Daoy (cell line): Measurements from ENCODE around the gene TMX1. TPM values are rescaled to one million over a fixed set of nuclear protein-coding genes. Genes with fewer than 3 reads are reported as not detected.

Experiments
- DNase-seq: peaks from one replicate; pipeline ENCODE4 v3.0.0-alpha.2; 2015; ENCODE audit warnings: low read depth
- total RNA-seq: library from RNA; depleted of rRNA; stranded (reverse); fragments of >200 nt; shearing (Covaris generic); gene quantifications from 2 replicates; pipeline ENCODE4 v1.2.3, GENCODE V29; 2014

TMX1 gene
- total RNA-seq, 1 experiment from 2014 or later, result 106 TPM

GRCh38 chr14:51242545-51243490, 2.8 kb downstream of the TMX1 start:
- peak; percentile 13 for DNase-seq

GRCh38 chr14:51244591-51244990, 4.5 kb downstream of the TMX1 start:
- no peak for DNase-seq

DNA sequence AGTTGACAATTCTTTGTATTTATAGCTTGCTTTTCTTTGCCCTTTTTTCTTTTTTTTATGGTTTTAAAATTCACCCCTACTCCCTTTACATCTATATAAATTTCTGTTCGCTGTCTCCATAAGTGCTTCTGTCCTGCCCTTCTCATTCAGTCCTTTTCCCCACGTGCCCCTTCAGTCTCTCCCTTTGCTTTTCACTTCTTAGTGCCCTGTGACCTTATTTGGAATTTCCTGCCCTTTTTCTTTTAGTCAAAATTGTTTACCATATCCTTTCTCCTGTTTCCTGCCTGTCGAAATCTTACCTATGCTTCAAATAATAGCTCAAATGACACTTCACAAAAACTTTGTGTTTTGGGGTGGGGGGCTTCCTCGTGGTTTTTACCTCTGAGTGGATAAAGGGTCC, 6.0 kb downstream of the TMX1 start:
- DNase-seq, result no peak

DNA sequence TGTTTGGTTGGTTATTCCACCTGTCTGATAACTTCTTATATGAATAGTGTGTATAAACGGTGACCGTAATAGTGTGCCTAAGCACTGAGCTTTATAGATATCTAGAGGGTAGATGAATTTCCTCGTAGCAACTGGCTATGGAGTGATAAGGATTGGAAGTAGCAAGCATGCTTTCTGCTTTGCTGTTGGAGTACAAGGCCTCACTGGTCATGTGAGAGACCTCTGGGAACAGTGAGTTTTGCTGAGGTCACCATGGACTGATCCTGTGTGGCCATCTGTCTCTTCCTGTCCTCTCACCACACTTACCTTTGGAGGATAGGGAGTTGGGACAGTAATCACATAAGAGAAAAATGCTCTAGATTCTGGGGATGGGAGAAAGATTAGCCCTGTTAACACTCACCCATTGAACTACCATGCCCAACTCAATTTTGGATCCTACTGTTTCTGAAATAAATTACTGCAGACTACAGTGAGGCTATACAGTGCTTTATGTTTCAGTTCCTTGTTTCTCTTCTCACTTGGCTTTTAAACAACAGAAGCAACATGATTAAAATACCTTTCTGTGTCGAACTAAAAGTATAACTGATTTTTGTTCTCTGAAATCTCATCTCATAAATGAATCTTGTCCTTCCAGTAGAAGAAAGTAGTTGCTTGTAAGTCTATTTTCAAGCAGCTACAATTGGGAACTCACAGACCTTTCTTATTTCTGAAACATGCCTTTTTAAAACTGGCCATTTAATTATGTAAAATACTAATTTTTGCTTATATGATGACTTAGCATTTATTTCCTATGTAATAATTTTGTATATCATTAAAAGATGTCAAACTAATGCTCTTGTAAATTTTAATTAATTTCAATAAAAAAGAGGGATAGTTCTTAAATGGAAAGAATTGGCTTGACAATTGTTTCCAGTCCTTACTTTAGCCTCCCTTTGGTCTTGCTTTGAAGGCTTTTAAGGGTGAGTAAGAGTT, 8.3 kb downstream of the TMX1 start:
- DNase-seq, result no peak

- no peak for DNase-seq
These were observed 11.4 kb downstream of the TMX1 start for GRCh38 chr14:51251486-51251885.

- DNase-seq, result no peak
These were observed 13.8 kb downstream of the TMX1 start for GRCh38 chr14:51253880-51254279.

DNA sequence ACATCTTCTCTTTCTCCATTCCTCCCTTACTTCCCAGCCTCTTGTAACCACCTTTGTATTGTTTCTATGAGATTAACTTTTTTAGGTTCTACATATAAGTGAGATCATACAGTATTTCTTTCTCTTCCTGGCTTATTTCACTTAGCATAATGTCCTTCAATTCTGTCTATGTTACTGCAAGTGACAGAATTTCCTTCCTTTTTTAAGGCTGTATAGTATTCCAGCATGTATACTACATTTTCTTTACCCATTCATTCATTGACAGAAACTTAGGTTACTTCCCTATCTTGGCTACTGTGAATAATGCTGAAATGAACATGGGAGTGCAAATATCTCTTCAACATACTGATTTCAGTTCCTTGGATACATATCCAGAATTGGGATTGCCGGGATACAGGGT, 18.2 kb downstream of the TMX1 start:
- DNase-seq, result no peak

DNA sequence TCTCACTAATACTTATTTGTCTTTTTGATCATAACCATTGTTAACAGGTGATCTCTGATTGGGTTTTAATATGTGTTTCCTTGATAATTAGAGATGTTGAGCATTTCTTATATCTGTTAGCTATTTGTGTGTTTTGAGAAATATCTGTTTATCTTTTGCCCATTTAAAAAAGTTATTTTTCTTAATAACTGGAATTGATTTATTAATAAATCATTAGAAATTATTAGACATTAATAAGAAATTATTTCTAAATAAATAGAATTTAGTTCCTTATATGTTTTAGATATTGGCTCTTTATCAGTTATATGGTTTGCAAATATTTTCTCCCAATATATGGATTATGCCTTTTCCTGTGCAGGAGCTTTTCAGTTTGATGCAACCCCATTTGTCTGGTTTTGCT, 18.7 kb downstream of the TMX1 start:
- DNase-seq, result no peak

- DNase-seq, result no peak
These were observed 20.2 kb downstream of the TMX1 start for GRCh38 chr14:51260225-51260624.

DNA sequence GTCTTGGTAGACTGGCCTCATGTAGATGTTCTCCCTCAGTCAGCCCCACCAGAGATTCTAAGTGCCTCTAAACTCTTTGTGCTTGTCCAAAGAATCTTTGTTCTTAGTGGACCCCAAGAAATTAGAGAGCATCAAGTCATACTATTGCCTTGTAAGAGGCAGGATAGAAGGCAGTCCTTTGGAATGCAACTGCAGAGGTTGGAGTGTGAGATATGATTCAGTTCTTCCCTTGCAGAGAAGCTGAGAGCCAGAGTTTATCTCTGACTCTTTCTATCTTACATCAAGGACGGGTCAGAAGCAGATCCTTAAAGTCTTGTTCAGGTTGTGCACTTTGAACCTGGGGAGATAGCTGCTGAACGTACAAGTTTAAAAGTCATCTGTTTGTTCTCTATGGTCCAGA, 21.1 kb downstream of the TMX1 start:
- no peak for DNase-seq

- no peak for DNase-seq
These were observed 22.8 kb downstream of the TMX1 start for GRCh38 chr14:51262868-51263267.

DNA sequence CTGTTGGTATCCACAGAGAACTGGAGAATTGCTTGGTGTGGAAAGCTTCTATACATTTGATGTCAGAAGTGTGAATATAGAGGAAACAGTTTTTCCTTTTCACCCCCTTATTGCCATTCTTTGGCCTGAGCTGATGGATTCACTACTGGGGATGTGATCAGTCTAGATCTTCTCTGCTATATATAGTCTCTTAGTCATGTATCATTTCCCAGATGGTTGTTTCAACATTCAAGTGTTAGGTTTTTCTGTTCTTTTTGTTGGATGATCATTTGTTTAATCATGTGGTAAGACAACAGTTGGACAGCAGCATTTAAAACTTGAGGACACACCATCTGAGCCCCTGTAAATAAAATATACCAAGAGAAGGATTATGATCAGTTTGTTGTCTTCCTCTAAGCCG, 29.6 kb downstream of the TMX1 start:
- no peak for DNase-seq

- no peak for DNase-seq
These were observed 36.6 kb downstream of the TMX1 start for GRCh38 chr14:51276605-51277004.

GRCh38 chr14:51277753-51278415, 37.8 kb downstream of the TMX1 start:
- no peak for DNase-seq

DNA sequence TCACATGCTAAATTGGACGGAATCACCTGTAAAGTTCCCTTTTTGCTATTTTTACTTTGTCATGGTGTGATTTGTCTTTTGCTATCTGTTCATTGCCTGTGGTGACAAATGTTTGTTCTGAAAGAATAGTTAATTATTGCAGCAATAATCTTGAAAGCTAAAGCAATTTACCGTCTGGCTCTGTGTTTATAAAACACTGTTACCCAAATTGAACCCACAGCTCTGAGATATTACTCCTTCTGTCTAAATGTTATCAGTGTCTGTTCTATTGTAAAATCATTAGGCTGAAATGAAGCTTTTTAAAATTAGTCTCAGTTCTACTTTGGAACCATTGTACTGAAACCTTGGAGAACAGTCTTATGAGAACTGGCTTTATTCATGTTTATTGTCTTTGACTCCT, 42.5 kb downstream of the TMX1 start:
- no peak for DNase-seq

DNA sequence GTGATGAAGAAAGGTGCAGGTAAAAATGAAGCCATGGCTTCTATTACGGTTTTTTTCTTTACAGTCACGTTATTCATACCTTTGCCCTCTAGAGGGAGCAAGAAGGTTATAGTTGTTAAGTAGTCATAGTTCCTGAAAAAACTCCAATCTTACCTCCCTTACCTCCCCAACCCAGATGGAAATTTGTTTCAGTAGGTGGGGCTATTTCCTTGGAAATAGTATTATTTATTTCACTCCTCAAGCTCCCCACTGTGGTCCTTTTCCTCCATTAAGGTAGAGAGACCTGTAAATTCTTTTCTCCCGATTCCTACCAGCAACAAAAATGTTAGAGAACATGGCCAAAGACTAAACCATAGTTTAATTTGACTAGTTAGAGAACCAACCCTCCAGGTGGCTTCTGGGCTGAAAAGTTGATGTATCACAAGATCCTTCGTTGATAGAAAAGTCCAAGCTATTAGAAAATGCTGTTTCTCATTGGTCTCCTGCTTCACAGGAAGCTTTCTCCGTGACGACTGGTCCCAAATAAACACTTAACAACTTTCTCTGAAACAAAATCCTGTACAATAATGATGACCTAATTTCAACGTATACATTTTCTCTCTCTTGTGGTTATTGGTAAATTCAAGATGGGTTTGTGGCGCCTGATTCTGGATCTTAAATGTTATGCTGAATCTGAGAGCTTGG, 43.5 kb downstream of the TMX1 start:
- DNase-seq, result peak; percentile 80

DNA sequence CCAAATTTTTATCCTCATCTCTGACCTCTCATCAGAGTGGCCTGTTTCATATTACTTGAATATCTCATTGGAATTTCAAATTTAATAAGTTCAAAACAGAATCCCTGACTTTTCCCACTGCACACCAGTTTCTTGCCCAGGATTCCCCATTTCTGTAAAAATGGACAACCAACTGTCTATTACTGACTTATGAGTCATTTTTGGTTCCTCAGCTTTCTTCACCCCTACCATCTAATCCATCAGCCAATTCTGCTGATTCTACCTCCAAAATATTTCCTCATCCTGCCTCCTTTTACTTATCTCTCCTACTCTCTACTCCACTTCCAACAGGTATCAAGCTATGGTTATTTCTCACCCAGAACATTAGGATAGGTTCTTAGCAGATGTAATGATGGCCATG, 44.2 kb downstream of the TMX1 start:
- DNase-seq, result no peak

DNA sequence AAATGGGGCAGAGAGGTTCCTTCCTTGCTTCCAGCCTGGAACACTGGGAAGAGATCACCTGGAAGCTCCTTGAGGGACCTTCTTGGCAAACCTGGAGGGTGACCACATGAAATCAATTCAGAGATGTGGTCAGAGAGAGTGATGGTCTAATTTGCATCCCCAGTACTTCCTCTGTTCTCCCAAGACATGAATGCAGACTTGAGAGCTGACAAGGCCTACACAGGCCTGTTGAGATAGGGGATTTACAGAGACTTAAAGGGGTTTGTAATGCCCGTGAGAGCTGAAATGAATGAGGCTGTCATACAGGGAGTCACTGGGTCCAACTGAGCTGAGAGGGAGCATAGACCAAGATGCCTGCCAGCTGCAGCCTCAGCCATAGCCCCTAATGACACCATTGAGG, 45.1 kb downstream of the TMX1 start:
- no peak for DNase-seq

DNA sequence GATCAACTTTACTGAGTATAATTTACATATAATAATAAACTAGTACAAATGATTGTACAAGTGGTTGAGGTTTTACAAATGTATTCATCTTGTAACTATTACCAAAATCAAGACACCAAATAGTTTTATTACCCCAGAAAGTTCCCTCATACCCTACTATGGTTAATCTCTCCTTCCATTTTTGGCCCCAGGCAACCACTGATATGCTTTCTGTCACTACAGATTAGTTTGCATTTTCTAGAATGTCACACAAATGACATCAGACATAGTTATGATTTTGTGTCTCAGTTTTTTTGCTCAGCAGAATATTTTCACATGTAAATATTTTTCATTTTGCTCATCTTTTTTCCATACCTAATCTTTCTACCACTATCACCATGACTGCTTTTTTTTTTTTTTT, 49.1 kb downstream of the TMX1 start:
- DNase-seq, result no peak

DNA sequence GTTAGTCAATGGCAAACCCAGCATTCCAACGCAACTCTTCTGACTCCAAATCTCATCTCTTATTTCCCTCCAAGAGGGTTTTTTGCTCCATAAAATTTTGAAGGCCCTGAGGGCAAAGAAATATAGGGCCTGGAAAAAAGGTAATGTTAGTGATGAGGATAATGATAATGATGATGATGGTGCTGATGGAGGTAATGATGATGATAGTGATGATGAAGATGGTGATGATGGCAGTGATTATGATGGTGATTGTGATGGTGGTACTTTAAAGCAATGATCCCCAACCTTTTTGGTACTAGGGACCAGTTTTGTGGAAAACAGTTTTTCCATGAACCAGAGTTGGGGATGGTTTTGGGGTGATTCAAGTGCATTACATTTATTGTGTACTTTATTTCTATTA, 50.1 kb downstream of the TMX1 start:
- no peak for DNase-seq

GRCh38 chr14:51291016-51291415, 51.0 kb downstream of the TMX1 start:
- no peak for DNase-seq
